Measurements from ENCODE around the gene LRRC72.
"Not testable (repeated sequence)": the region's sequence is repeated elsewhere in the genome, so short reads cannot be mapped to it uniquely, and the experiment has no call there.

LRRC72 gene

GRCh38 chr7:16526742-16527540 is at the start of gene LRRC72:
Gene LRRC72 (plus strand): TSS chr7:16526825. CDS start chr7:16526953, 128 bp downstream.
- no peak within 1 kb of the TSS for H3K27ac ChIP-seq
- no peak for DNase-seq (ENCODE audit: low read depth, low spot score)

- no peak for DNase-seq (ENCODE audit: low read depth, low spot score)
These were observed 47.5 kb upstream of the LRRC72 start for GRCh38 chr7:16479161-16479560.

DNA sequence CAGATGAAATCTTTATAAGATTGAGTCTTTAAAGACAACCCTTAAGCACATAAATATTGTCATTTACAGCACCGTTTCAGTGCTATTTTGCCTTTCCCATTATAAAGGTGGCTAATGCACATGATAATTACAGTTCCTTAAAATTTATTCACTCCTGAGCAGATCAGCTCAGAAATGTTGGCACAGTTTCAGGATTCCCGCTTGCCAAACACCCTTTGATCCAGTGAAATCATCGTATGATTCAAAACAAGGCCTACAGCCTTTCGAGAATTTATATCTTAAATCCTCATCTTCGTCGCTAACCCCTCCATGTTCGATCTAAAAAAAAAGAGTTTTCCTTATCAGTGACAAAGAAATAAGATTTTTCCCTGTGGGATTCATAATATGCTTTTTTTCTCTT is 47.0 kb upstream of the LRRC72 start:
- H3K27ac ChIP-seq, result no peak overlapping the region
- no peak for DNase-seq (ENCODE audit: low read depth, low spot score)

More at GRCh38 chr7:16479161-16479560, 47.5 kb upstream of the LRRC72 start:
- H3K27ac ChIP-seq, result no peak overlapping the region

- DNase-seq (ENCODE audit: low read depth, low spot score), result peak; percentile 96
- H3K27ac ChIP-seq, result peak overlapping the region; percentile 44
These were observed 42.0 kb upstream of the LRRC72 start for GRCh38 chr7:16484453-16485158.

DNA sequence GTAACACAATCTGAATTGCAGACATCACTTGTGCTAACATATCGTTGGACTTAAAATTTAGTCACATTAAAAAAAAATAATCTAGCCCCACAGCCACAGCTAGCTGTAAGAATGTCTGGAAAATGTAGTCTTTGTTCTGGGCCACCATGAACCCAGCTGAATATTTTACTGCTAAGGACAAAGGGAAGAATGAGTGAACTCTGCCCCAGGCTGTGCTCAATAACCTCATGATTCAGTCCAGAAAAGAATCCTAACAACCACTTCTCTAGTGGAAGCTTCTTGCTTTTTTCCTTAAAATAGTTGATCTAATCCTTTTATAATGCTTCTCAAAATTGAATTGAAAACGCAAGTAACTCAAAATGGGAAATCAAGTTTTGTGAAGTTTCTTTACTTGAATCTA is 35.5 kb upstream of the LRRC72 start:
- no peak for DNase-seq (ENCODE audit: low read depth, low spot score)
- no peak overlapping the region for H3K27ac ChIP-seq

GRCh38 chr7:16492513-16493062 is 34.0 kb upstream of the LRRC72 start:
- DNase-seq (ENCODE audit: low read depth, low spot score), result no peak
- peak overlapping the region; percentile 61 for H3K27ac ChIP-seq

DNA sequence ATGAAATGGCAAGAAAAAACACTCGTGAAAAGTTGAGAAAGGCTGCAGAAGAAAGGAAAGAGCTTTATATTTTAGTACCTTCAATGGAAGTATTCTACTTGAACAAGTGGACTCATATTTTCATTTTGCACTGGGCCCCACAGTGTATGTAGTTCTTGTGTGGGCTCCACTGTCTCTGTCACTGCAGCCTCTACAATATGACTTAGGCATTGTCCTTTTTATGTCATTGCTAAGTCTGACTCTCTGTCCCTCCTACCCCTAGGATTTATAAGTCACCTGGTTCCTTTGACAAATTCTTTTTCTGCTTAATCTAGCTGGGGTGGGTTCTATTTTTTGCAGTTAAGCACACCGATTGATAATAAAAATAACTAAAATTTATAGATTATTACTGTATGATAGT is 33.4 kb upstream of the LRRC72 start:
- DNase-seq (ENCODE audit: low read depth, low spot score), result no peak

GRCh38 chr7:16494551-16494950 is 32.1 kb upstream of the LRRC72 start:
- no peak for DNase-seq (ENCODE audit: low read depth, low spot score)
- H3K27ac ChIP-seq, result peak overlapping the region; percentile 21

More for the DNA sequence above, 33.4 kb upstream of the LRRC72 start:
- H3K27ac ChIP-seq, result peak overlapping the region; percentile 61

GRCh38 chr7:16494955-16495719 is 31.5 kb upstream of the LRRC72 start:
- DNase-seq (ENCODE audit: low read depth, low spot score), result peak; percentile 6
- peak overlapping the region; percentile 21 for H3K27ac ChIP-seq

DNA sequence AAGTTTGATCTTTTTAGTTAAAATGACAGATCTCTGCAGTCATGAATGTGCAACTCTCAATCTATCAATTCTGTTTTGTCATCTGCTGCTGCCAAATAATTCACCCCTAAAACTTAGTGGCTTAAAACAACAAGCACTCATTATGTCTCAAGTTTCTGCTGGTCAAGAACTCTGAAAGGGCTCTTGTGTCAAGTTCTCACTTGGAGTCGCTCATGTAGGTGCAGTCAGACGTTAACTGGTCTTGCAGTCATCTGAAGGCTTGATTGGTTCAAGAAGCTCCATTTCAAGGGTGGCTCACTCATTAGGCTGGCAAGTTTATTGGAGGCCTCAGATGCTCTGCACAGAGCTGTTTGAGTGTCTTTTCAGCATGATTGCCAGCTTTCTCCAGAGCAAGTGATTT is 28.5 kb upstream of the LRRC72 start:
- no peak overlapping the region for H3K27ac ChIP-seq
- no peak for DNase-seq (ENCODE audit: low read depth, low spot score)

DNA sequence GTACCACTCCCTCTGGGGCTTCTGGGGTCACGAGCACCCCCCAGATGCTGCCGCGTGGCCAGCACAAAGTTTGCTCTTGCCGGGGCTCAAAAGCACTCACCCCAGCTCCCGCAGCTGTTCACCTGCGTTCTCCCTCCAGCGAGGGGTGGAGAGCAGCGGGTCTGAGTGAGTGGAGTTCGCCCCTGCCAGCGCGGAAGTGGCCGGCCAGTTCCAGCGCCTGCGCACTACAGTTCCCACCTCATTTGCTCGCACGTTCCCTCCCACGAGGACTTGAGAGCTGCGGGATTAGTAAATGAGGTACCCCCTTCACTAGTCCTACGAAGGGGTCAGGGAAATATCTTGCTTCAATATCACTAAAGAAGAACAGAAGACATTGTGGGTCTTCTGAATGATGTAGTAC is 24.3 kb upstream of the LRRC72 start:
- no peak for DNase-seq (ENCODE audit: low read depth, low spot score)
- no peak overlapping the region for H3K27ac ChIP-seq

DNA sequence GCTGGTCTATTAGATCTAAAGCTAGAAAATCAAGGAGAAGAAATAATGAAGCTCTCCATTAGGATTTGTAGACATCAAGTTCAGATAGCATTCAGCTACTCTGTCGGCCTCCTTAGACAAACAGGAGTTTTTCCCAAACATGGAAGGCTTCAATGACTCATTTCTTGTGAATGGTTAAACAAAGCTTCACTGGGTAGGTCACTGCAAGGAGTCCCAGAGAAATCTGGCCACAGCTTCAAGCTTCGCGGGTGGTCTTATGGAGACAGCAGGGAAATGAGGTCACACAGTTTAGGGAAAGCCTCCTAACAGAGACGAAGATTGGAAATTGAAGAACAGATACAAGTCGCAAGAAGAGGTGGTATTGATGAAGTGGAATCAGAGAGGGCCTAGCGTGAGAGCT is 22.6 kb upstream of the LRRC72 start:
- no peak for DNase-seq (ENCODE audit: low read depth, low spot score)
- H3K27ac ChIP-seq, result no peak overlapping the region

GRCh38 chr7:16506422-16506821 is 20.2 kb upstream of the LRRC72 start:
- DNase-seq (ENCODE audit: low read depth, low spot score); H3K27ac ChIP-seq: not testable (repeated sequence)

GRCh38 chr7:16509829-16510228 is 16.8 kb upstream of the LRRC72 start:
- H3K27ac ChIP-seq, result no peak overlapping the region
- no peak for DNase-seq (ENCODE audit: low read depth, low spot score)

GRCh38 chr7:16511314-16511713 is 15.3 kb upstream of the LRRC72 start:
- DNase-seq (ENCODE audit: low read depth, low spot score), result no peak
- no peak overlapping the region for H3K27ac ChIP-seq

GRCh38 chr7:16512097-16512496 is 14.5 kb upstream of the LRRC72 start:
- no peak overlapping the region for H3K27ac ChIP-seq
- DNase-seq (ENCODE audit: low read depth, low spot score), result no peak

DNA sequence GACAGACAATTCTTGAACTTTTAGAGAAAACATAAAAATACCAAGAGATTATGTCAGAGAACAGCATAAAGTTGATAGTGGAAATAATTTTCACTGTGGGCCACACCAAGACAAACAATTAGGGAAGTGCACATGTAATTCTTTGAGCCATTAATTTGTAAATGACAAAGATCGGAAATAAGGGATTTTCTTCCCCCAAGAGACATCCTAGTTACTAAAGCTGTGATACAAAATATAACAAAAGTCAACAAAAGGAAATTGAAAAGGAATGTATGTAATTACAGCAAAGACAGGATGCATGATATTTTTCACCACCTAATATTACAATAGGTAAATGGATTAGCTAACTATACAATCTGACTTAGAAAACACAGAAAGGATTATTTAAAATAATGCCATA is 12.4 kb upstream of the LRRC72 start:
- DNase-seq (ENCODE audit: low read depth, low spot score), result no peak
- no peak overlapping the region for H3K27ac ChIP-seq

- no peak for DNase-seq (ENCODE audit: low read depth, low spot score)
These were observed 11.9 kb upstream of the LRRC72 start for GRCh38 chr7:16514729-16515128.

DNA sequence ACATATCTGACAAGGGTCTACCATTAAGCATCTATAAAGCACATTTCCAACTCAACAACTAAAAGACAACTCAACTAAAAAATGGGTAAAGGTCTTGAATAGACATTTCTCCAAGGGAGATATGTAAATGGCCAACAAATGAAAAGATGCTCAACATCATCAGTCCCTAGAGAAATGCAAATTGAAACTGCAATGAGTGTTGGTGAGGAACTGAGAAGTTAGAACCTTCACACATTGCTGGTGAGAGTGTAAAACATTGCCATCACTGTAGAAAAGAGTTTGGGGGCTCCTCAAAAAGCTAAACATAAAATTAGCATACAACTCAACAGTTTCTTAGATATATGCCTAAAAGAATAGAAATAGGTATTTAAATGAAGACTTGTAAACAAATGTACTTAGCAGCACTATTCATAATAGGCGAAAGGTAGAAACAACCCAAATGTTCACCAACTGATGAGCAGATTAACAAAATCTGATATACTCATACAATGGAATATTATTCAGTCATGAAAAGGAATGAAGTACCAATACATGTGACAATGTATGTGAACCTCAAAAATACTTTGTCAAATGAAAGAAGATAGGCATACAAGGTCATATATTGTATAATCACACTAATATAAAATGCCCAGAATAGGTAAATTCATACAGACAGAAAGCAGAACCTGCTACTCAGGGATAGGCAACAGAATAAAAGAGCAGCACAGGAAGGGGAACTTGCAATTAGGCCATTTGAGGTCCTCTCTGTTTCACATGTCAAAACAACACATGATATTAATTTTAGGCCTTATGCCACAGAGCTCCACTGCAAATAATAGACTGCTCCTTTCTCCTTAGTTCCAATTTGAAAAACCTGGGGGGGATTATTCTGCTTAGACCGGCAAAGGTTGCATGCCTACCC is 10.6 kb upstream of the LRRC72 start:
- no peak for DNase-seq (ENCODE audit: low read depth, low spot score)
- no peak overlapping the region for H3K27ac ChIP-seq

More at GRCh38 chr7:16514729-16515128, 11.9 kb upstream of the LRRC72 start:
- no peak overlapping the region for H3K27ac ChIP-seq
